ENCODE data around the gene GATAD2A. TPM values are rescaled to one million over a fixed set of nuclear protein-coding genes. Genes with fewer than 3 reads are reported as not detected.

The GATAD2A gene
- total and polyA plus RNA-seq, 9 of the 15 experiments (the other 6 are each of a cell fraction or from before 2014, with no cell fraction given) = 2.4 to 226 (median 44.2) TPM

DNA sequence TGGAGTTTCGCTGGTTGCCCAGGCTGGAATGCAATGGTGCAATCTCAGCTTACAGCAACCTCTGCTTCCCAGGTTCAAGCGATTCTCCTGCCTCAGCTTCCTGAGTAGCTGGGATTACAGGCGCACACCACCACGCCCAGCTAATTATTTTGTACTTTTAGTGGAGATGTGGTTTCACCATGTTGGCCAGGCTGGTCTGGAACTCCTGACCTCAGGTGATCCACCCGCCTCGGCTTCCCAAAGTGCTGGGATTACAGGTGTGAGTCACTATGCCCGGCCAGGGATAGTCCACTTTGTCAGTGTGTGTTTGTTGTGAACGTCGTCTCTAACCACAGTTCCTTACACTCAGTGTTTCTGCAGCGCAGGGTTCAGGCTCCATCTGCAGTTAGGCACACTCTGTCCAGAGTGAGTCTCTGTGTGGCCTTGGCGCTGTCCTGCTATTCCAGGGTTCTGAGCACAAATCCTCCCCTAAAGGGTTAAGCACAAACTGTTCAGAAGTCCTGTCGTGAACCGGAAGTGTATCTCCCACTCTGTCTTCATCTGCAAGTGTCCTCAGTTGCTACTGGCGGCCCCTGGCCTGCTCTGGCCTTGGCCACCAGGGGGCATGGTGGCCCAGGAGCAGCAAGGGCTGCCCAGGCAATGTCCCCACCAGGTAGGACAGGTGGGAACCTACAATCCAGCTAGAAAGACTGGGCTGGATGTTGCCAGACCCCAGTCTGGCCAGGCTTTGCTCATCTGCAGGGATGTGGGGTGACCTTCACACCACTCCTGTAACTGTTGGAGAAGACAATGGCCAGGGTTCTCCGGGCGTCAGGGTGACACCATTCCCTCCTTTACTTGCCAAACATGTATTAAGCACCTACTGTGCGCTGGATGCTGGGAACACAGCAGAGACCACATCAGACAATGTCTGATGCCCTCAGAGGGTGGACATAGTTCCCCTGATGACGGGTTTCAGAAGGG, 38.8 kb upstream of the GATAD2A start (continued):
- TF ChIP-seq TCF7L2 (IDR thresholded peaks at IDR 0.05; ENCODE audit: low read depth, low read length) (no peak), ETV5 (CRISPR knock-in tag; IDR thresholded peaks at IDR 0.05; ENCODE audit: low read depth) (peak; percentile 81; the same call in 1 of the 2 replicates), ZNF217 (CRISPR knock-in tag; IDR thresholded peaks at IDR 0.05) (no peak), ZNF780A (CRISPR knock-in tag; IDR thresholded peaks at IDR 0.05) (no peak), SIN3A (IDR thresholded peaks at IDR 0.05; ENCODE audit: borderline replicate concordance in 2 of 2, control insufficient read depth in 1 of 2, low read depth in 2 of 2, low read length in 2 of 2) (0 out of 4 replicates have a peak, but pooled peaks of 1 of the 2 experiments have one; percentile 59), NR2C1 (IDR thresholded peaks at IDR 0.05) (peak; percentile 97), NR2C1 (tag; IDR thresholded peaks at IDR 0.05) (peak; percentile 98), PTTG1 (tag; IDR thresholded peaks at IDR 0.05; ENCODE audit: low read depth) (no peak; the same call in 1 of the 2 replicates), TOE1 (IDR thresholded peaks at IDR 0.05; ENCODE audit: borderline replicate concordance) (peak; percentile 60; the same call in 1 of the 2 replicates), TOE1 (CRISPR knock-in tag; IDR thresholded peaks at IDR 0.05; ENCODE audit: borderline replicate concordance, low read depth) (no peak), XRCC5 (IDR thresholded peaks at IDR 0.05; ENCODE audit: low read depth, low read length) (peak; percentile 92; the same call in 1 of the 2 replicates), CBFB (CRISPR knock-in tag; IDR thresholded peaks at IDR 0.05) (peak; percentile 25; the same call in 1 of the 2 replicates), ETV6 (IDR thresholded peaks at IDR 0.05; ENCODE audit: borderline replicate concordance in 1 of 2, low read depth in 2 of 2, low read length in 1 of 2) (no peak), ETV6 (CRISPR knock-in tag; IDR thresholded peaks at IDR 0.05; ENCODE audit: borderline replicate concordance) (no peak), PML (IDR thresholded peaks at IDR 0.05; ENCODE audit: low read length) (no peak), MAFF (IDR thresholded peaks at IDR 0.05; ENCODE audit: low read length) (no peak), TAL1 (IDR thresholded peaks at IDR 0.05) (no peak), ZNF165 (CRISPR knock-in tag; IDR thresholded peaks at IDR 0.05; ENCODE audit: borderline replicate concordance) (no peak), POLR2G (IDR thresholded peaks at IDR 0.05; ENCODE audit: low read depth, low read length) (no peak)
- TF ChIP-seq, protein P1, sequence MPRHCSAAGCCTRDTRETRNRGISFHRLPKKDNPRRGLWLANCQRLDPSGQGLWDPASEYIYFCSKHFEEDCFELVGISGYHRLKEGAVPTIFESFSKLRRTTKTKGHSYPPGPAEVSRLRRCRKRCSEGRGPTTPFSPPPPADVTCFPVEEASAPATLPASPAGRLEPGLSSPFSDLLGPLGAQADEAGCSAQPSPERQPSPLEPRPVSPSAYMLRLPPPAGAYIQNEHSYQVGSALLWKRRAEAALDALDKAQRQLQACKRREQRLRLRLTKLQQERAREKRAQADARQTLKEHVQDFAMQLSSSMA (CRISPR knock-in tag; IDR thresholded peaks at IDR 0.05) = no peak
- TF ChIP-seq, protein P2, sequence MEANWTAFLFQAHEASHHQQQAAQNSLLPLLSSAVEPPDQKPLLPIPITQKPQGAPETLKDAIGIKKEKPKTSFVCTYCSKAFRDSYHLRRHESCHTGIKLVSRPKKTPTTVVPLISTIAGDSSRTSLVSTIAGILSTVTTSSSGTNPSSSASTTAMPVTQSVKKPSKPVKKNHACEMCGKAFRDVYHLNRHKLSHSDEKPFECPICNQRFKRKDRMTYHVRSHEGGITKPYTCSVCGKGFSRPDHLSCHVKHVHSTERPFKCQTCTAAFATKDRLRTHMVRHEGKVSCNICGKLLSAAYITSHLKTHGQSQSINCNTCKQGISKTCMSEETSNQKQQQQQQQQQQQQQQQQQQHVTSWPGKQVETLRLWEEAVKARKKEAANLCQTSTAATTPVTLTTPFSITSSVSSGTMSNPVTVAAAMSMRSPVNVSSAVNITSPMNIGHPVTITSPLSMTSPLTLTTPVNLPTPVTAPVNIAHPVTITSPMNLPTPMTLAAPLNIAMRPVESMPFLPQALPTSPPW (CRISPR knock-in tag; IDR thresholded peaks at IDR 0.05) = no peak
- TF ChIP-seq, protein P3, sequence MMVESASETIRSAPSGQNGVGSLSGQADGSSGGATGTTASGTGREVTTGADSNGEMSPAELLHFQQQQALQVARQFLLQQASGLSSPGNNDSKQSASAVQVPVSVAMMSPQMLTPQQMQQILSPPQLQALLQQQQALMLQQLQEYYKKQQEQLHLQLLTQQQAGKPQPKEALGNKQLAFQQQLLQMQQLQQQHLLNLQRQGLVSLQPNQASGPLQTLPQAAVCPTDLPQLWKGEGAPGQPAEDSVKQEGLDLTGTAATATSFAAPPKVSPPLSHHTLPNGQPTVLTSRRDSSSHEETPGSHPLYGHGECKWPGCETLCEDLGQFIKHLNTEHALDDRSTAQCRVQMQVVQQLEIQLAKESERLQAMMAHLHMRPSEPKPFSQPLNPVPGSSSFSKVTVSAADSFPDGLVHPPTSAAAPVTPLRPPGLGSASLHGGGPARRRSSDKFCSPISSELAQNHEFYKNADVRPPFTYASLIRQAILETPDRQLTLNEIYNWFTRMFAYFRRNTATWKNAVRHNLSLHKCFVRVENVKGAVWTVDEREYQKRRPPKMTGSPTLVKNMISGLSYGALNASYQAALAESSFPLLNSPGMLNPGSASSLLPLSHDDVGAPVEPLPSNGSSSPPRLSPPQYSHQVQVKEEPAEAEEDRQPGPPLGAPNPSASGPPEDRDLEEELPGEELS (CRISPR knock-in tag; IDR thresholded peaks at IDR 0.05; ENCODE audit: borderline replicate concordance) = no peak
- TF ChIP-seq, protein P4, sequence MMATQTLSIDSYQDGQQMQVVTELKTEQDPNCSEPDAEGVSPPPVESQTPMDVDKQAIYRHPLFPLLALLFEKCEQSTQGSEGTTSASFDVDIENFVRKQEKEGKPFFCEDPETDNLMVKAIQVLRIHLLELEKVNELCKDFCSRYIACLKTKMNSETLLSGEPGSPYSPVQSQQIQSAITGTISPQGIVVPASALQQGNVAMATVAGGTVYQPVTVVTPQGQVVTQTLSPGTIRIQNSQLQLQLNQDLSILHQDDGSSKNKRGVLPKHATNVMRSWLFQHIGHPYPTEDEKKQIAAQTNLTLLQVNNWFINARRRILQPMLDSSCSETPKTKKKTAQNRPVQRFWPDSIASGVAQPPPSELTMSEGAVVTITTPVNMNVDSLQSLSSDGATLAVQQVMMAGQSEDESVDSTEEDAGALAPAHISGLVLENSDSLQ (IDR thresholded peaks at IDR 0.05) = peak; percentile 23
